ENCODE measurements around the gene CTDSPL. TPM values are rescaled to one million over a fixed set of nuclear protein-coding genes. Genes with fewer than 3 reads are reported as not detected.

CTDSPL gene
- total RNA-seq, 1 donor from 2014 or later: 20.4 TPM

DNA sequence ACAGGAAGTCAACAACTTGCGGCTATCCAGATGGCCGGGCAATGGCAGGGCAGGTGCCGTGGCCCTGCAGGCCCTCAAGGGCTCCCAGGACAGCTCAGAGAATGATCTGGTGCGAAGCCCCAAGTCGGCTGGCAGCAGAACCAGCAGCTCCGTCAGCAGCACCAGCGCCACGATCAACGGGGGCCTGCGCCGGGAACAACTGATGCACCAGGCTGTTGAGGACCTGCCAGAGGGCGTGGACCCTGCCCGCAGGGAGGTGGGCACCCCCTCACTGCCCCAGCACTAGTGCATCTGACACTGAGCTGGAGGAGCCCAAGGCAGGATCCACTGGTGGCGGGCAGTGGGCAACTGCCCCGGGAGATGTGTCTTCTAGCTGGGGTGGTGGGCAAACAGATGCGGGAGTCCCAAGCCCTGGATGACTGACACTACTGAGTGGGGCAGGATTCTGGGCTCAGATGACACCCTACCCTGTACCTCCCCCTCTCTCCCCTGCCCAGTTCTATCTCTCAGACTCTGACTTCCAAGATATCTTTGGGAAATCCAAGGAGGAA, 144.8 kb downstream of the CTDSPL start:
- no peak overlapping the region for H3K4me3 ChIP-seq (ENCODE audit: low read length in 3 of 3)
- H3K9me3 ChIP-seq (ENCODE audit: control insufficient read depth in 3 of 3, low read length in 3 of 3): no peaks in the 10 kb centered on the region
- peaks cover 15 to 31% (median 18%) of the 10 kb centered on the region in 3 donors for H3K36me3 ChIP-seq (ENCODE audit: control insufficient read depth in 3 of 3, insufficient read depth in 3 of 3, low read length in 3 of 3)
- H3K27ac ChIP-seq (ENCODE audit: low read depth, low read length): no peak overlapping the region
- H3K4me1 ChIP-seq (ENCODE audit: control insufficient read depth in 3 of 3, insufficient read depth in 3 of 3, low read length in 3 of 3): peaks cover 7 to 14% (median 12%) of the 10 kb centered on the region in 3 donors
- no peaks in the 10 kb centered on the region for H3K27me3 ChIP-seq (ENCODE audit: control insufficient read depth in 3 of 3, insufficient read depth in 3 of 3, low read length in 3 of 3)
- H3K9ac ChIP-seq (ENCODE audit: low read depth in 1 of 3, low read length in 3 of 3): no peak overlapping the region

DNA sequence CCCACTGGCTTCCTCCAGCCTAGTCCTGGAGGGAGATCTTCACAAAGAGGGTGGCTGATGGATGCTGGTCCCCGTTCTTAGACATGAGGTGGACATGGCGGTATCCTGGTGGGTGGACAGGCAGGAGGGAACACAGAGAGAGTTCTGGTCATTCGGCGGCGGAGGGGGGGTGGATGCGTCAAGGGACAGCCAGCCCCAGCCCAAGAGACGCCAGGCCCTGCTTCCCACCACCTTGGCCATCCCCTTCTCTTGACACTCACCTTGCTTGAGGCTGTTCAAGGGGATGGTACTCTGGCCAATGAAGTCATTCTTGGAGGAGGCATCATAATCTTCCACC, 146.0 kb downstream of the CTDSPL start:
- Histone ChIP-seq H3K4me3 (ENCODE audit: low read length in 3 of 3) (no peak overlapping the region), H3K9me3 (ENCODE audit: control insufficient read depth in 3 of 3, low read length in 3 of 3) (no peaks in the 10 kb centered on the region), H3K27me3 (ENCODE audit: control insufficient read depth in 3 of 3, insufficient read depth in 3 of 3, low read length in 3 of 3) (no peaks in the 10 kb centered on the region), H3K36me3 (ENCODE audit: control insufficient read depth in 3 of 3, insufficient read depth in 3 of 3, low read length in 3 of 3) (peaks cover 12 to 27% (median 16%) of the 10 kb centered on the region in 3 donors), H3K4me1 (ENCODE audit: control insufficient read depth in 3 of 3, insufficient read depth in 3 of 3, low read length in 3 of 3) (peaks cover 7 to 14% (median 12%) of the 10 kb centered on the region in 3 donors), H3K9ac (ENCODE audit: low read depth in 1 of 3, low read length in 3 of 3) (no peak overlapping the region), H3K27ac (ENCODE audit: low read depth, low read length) (no peak overlapping the region)

DNA sequence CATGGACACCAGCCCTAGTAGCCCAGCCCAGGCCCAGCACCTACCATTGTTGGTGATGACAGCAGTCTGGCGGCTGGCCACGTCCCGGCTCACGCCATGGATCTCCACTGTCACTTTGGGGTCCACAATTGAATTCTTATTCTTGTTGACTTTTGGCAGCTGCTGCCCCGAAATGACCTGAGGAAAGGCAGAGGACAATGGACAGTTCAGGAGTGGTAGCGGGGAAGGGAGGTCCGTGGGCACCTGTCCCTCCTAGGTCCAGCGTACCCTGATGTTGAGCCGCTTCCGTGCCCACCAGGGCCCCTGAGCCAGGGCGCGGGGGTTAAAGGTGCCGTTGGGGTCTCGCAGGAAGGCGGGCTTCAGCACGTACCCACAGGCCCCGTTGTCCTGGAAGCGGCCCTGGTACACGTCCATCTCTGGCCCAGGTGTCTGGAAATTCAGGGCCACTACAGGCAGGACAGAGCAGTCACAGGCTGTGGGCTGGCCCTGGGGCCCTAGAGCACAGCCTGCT, 146.6 kb downstream of the CTDSPL start:
- H3K9me3 ChIP-seq (ENCODE audit: control insufficient read depth in 3 of 3, low read length in 3 of 3): no peaks in the 10 kb centered on the region
- H3K36me3 ChIP-seq (ENCODE audit: control insufficient read depth in 3 of 3, insufficient read depth in 3 of 3, low read length in 3 of 3): peaks cover 12 to 27% (median 16%) of the 10 kb centered on the region in 3 donors

DNA sequence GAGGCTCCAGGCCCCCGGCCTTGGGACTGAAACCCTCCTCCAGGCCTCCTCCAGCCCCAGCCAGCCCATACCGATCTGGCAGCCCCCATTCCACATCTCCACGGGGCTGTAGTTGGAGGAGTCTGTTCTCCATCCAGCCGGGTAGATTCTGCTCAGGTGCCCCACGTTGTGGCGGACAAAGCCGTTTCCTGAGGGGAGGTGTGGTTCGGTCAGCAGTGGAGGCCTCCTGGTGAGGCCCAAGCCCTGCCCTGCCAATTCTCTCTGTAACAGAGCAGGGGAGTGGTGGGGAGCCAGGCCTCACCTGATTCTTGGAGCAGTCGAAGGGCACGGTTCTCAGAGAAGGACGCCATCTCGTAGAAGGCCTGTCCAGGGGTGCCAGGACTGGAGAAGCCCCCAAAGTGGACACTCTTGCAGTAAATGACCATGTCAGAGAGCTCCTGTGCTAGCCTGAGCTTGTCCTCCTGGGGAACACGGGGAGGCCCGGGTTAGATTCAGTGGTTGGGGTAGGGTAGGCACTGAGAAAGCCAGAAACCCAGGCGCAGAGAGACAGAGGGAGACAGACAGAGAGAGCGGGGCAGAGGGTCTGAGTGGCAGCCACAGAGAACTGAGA, 147.4 kb downstream of the CTDSPL start:
- H3K27ac ChIP-seq (ENCODE audit: low read depth, low read length): no peak overlapping the region
- H3K9me3 ChIP-seq (ENCODE audit: control insufficient read depth in 3 of 3, low read length in 3 of 3): no peaks in the 10 kb centered on the region
- no peaks in the 10 kb centered on the region for H3K27me3 ChIP-seq (ENCODE audit: control insufficient read depth in 3 of 3, insufficient read depth in 3 of 3, low read length in 3 of 3)
- H3K4me3 ChIP-seq (ENCODE audit: low read length in 3 of 3): no peak overlapping the region
- peak overlapping the region in 1 of 3 donors; percentile 16 for H3K9ac ChIP-seq (ENCODE audit: low read depth in 1 of 3, low read length in 3 of 3)
- H3K4me1 ChIP-seq (ENCODE audit: control insufficient read depth in 3 of 3, insufficient read depth in 3 of 3, low read length in 3 of 3): peaks cover 7 to 9% (median 9%) of the 10 kb centered on the region in 3 donors
- peaks cover 12 to 27% (median 16%) of the 10 kb centered on the region in 3 donors for H3K36me3 ChIP-seq (ENCODE audit: control insufficient read depth in 3 of 3, insufficient read depth in 3 of 3, low read length in 3 of 3)

More for the DNA sequence above, 146.6 kb downstream of the CTDSPL start:
- H3K4me3 ChIP-seq (ENCODE audit: low read length in 3 of 3): no peak overlapping the region
- no peaks in the 10 kb centered on the region for H3K27me3 ChIP-seq (ENCODE audit: control insufficient read depth in 3 of 3, insufficient read depth in 3 of 3, low read length in 3 of 3)
- H3K9ac ChIP-seq (ENCODE audit: low read depth in 1 of 3, low read length in 3 of 3): no peak overlapping the region
- H3K27ac ChIP-seq (ENCODE audit: low read depth, low read length): no peak overlapping the region
- peaks cover 7 to 14% (median 10%) of the 10 kb centered on the region in 3 donors for H3K4me1 ChIP-seq (ENCODE audit: control insufficient read depth in 3 of 3, insufficient read depth in 3 of 3, low read length in 3 of 3)

DNA sequence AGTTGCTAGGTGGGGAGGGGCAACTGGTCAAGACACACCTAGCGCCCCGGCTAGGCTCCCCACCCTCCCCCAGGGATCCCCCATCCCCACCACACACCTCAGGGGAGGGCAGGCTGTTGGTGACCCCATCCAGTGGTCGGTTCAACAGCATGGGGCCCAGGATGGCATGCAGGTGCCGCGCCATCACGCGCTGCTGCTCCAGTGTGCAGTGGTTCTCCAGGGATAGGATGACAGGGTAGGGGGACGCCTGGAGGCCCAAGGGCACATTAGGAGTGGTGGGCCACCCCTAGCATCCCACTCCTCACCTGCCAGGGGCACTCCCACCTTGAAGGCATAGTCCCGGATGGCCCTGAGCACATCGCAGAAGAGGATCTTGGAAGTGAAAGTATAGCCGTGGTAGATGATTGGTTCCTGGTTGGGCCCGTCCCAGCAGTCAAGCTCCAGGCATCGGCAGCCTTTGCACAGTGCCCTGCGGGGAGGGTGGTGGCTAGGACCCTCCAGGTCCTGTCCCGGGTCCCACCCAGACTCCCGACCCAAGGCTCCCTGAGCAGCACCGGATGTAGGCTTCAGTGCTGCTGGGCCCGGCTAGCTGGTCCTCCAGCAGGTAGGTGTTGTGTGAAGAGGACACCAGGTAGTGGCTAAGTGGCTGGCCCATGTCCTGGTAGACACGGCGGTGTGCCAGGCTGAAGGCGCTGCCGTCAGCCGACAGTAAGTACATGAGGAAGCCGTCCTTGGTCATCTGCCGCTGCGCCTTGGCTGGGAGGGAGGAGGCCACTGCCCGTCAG, 148.3 kb downstream of the CTDSPL start:
- Histone ChIP-seq H3K27ac (ENCODE audit: low read depth, low read length) (no peak overlapping the region), H3K9ac (ENCODE audit: low read depth in 1 of 3, low read length in 3 of 3) (no peak overlapping the region), H3K9me3 (ENCODE audit: control insufficient read depth in 3 of 3, low read length in 3 of 3) (no peaks in the 10 kb centered on the region), H3K36me3 (ENCODE audit: control insufficient read depth in 3 of 3, insufficient read depth in 3 of 3, low read length in 3 of 3) (peaks cover 12 to 30% (median 16%) of the 10 kb centered on the region in 3 donors), H3K4me3 (ENCODE audit: low read length in 3 of 3) (no peak overlapping the region), H3K27me3 (ENCODE audit: control insufficient read depth in 3 of 3, insufficient read depth in 3 of 3, low read length in 3 of 3) (no peaks in the 10 kb centered on the region), H3K4me1 (ENCODE audit: control insufficient read depth in 3 of 3, insufficient read depth in 3 of 3, low read length in 3 of 3) (peaks cover 0 to under 1% (median 0%) of the 10 kb centered on the region in 3 donors)

DNA sequence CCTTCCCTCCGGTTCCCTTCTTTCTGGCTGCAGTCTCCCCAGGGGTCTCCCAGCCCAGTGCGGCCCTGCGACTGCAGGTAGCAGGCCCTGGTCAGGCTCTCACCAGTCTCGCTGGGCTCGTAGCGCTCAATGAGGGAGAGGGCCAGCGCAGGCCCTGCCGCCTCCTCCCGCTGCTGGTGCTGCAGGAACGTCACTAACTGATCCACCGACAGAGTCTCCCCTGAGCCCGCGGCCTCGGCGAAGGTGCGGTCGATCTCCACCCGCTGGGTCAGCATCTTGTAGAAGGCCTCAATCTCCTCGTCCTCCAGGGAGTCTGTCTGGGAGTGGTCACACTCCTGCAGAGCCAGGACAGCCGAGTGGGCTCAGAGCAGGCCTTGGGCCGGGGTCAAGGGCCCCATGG, 149.4 kb downstream of the CTDSPL start:
- no peak overlapping the region for H3K4me3 ChIP-seq (ENCODE audit: low read length in 3 of 3)
- no peak overlapping the region for H3K27ac ChIP-seq (ENCODE audit: low read depth, low read length)
- H3K36me3 ChIP-seq (ENCODE audit: control insufficient read depth in 3 of 3, insufficient read depth in 3 of 3, low read length in 3 of 3): peaks cover 21 to 39% (median 23%) of the 10 kb centered on the region in 3 donors
- no peak overlapping the region for H3K9ac ChIP-seq (ENCODE audit: low read depth in 1 of 3, low read length in 3 of 3)
- no peaks in the 10 kb centered on the region for H3K27me3 ChIP-seq (ENCODE audit: control insufficient read depth in 3 of 3, insufficient read depth in 3 of 3, low read length in 3 of 3)
- no peaks in the 10 kb centered on the region for H3K4me1 ChIP-seq (ENCODE audit: control insufficient read depth in 3 of 3, insufficient read depth in 3 of 3, low read length in 3 of 3)
- H3K9me3 ChIP-seq (ENCODE audit: control insufficient read depth in 3 of 3, low read length in 3 of 3): peaks cover 0 to 2% (median under 1%) of the 10 kb centered on the region in 3 donors

DNA sequence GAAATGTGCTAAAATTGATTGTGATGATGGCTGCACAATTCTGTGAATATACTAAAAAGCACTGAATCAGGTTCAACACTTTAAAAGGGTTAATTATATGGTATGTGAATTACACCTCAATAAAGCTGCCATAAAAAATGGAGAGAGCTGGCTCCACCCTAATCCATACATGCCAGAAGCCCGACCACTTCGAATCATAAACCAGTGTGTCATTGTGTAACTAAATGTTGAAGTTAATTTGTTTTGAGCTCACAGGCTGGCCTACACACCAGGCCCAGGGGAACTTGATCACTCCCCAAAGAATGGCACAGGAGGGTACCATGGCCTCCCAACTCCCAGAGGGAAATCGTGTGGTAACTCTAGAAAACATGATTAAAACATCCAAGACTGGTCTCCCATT, 153.8 kb downstream of the CTDSPL start:
- peaks cover 0 to 7% (median 2%) of the 10 kb centered on the region in 3 donors for H3K9me3 ChIP-seq (ENCODE audit: control insufficient read depth in 3 of 3, low read length in 3 of 3)
- H3K4me1 ChIP-seq (ENCODE audit: control insufficient read depth in 3 of 3, insufficient read depth in 3 of 3, low read length in 3 of 3): no peaks in the 10 kb centered on the region
- H3K36me3 ChIP-seq (ENCODE audit: control insufficient read depth in 3 of 3, insufficient read depth in 3 of 3, low read length in 3 of 3): peaks cover 24 to 47% (median 28%) of the 10 kb centered on the region in 3 donors
- no peak overlapping the region for H3K4me3 ChIP-seq (ENCODE audit: low read length in 3 of 3)
- H3K27me3 ChIP-seq (ENCODE audit: control insufficient read depth in 3 of 3, insufficient read depth in 3 of 3, low read length in 3 of 3): no peaks in the 10 kb centered on the region
- H3K27ac ChIP-seq (ENCODE audit: low read depth, low read length): no peak overlapping the region
- H3K9ac ChIP-seq (ENCODE audit: low read depth in 1 of 3, low read length in 3 of 3): no peak overlapping the region

DNA sequence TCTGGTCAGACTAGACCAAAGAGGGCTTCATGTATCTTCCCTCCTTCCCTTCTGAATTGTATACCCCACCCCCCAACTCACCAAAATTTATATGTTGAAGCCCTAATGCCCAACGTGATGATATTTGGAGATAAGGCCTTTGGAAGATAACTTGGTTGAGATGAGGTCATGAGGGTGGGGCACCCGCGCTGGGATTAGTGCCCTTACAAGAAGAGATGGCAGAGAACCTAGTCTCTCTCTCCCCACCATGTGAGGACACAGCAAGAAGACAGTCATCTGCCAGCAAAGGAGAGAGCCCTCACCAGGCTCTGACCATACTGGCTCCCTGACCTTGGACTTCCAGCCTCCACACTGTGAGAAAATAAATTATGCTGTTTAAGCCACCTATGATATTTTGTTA, 154.3 kb downstream of the CTDSPL start:
- H3K4me3 ChIP-seq (ENCODE audit: low read length in 3 of 3): no peak overlapping the region
- H3K9ac ChIP-seq (ENCODE audit: low read depth in 1 of 3, low read length in 3 of 3): no peak overlapping the region
- H3K27ac ChIP-seq (ENCODE audit: low read depth, low read length): no peak overlapping the region
- H3K4me1 ChIP-seq (ENCODE audit: control insufficient read depth in 3 of 3, insufficient read depth in 3 of 3, low read length in 3 of 3): no peaks in the 10 kb centered on the region
- no peaks in the 10 kb centered on the region for H3K27me3 ChIP-seq (ENCODE audit: control insufficient read depth in 3 of 3, insufficient read depth in 3 of 3, low read length in 3 of 3)
- H3K36me3 ChIP-seq (ENCODE audit: control insufficient read depth in 3 of 3, insufficient read depth in 3 of 3, low read length in 3 of 3): peaks cover 24 to 43% (median 28%) of the 10 kb centered on the region in 3 donors
- peaks cover 0 to 7% (median 2%) of the 10 kb centered on the region in 3 donors for H3K9me3 ChIP-seq (ENCODE audit: control insufficient read depth in 3 of 3, low read length in 3 of 3)

DNA sequence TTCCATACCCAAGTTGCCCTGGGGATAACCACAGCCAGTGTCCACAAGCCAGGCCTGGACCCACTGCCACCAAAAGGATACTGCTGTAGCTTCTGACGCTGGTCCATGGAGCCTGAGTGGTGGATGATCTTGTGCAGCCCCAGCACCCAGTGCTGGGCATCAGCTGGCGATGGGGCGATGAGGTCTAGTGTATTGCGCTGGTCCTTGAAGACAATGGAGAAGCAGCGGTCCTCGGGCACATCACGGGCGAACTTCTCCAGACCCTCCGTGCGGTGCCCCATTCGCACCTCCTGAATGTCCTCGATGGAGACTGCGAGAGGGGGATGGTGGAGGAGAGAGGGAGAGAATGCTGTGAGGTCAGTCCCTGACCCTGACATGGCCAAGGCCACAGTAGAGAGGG, 154.7 kb downstream of the CTDSPL start:
- H3K27me3 ChIP-seq (ENCODE audit: control insufficient read depth in 3 of 3, insufficient read depth in 3 of 3, low read length in 3 of 3): no peaks in the 10 kb centered on the region
- peaks cover 24 to 39% (median 28%) of the 10 kb centered on the region in 3 donors for H3K36me3 ChIP-seq (ENCODE audit: control insufficient read depth in 3 of 3, insufficient read depth in 3 of 3, low read length in 3 of 3)
- H3K4me3 ChIP-seq (ENCODE audit: low read length in 3 of 3): no peak overlapping the region
- no peaks in the 10 kb centered on the region for H3K4me1 ChIP-seq (ENCODE audit: control insufficient read depth in 3 of 3, insufficient read depth in 3 of 3, low read length in 3 of 3)
- H3K9ac ChIP-seq (ENCODE audit: low read depth in 1 of 3, low read length in 3 of 3): no peak overlapping the region
- H3K9me3 ChIP-seq (ENCODE audit: control insufficient read depth in 3 of 3, low read length in 3 of 3): peaks cover 0 to 7% (median 2%) of the 10 kb centered on the region in 3 donors
- no peak overlapping the region for H3K27ac ChIP-seq (ENCODE audit: low read depth, low read length)
